DMS53 treated with DMSO at 0.1 percent for 48 hours (cell line): ENCODE data around the gene SMIM17.

ENCODE experiments used
- DNase-seq: peaks from one replicate; lab custom pipeline; 2025; ENCODE audit not compliant: unreplicated experiment; lab: John Stamatoyannopoulos, UW

Gene SMIM17

DNA sequence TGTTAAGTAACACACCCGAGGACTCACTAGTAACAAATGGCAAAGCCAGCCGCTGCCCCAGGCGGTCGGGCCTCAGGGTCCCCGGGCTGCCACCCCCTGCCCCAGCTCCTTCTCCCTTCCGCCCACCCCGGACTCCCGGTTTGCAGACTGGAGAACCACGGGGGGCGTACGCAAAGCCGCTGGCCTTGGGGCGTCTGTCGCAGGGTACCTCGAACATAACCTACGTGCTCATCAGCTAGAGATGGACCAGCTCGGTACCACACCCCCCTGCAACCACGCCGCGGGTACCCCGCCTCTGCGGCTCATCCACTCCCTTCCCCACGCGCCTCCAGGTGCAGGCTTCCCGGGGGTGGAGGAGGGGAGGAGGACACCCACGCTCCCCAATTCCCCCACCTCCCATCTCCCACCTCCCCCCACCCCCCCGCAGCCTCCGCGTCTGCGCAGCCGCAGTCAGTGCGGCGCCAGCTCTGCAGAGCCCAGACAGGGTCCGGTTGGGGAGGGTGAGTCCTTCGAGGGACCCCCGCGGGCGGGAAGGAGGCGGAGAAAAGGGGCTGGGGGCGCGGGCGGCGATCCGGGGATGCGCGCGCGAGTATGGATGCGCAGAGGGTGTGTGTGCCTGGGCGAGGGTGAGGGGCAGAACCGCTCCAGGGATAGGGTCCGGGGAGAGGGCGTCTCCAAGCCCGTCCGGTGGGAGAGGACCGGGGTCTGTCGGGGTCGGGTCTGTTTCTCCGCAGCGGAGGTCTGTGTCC lies at the start of gene SMIM17:
Gene SMIM17, plus strand, starts transcription at position 449 of the 749 bp plus-strand sequence. CDS start 2,509 bp downstream, outside the sequence.
- DNase-seq = no peak

DNA sequence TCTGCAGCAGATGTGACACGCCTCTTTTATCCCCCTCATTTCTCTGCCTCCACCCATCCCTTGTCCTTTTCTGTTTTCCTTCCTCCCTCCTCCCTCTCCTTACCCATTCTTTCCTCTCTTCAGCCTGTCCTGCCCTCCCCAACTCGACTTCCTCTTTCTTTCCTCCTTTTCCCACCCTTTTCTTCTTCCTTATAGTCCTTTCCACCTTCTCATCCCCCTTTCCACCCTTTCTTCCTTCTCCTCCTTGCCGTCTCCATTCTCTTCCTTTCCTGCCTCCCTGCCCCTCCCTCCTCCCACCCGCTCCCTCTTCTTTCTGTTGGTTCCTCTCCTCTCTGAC lies 48.5 kb upstream of the SMIM17 start:
- no peak for DNase-seq

DNA sequence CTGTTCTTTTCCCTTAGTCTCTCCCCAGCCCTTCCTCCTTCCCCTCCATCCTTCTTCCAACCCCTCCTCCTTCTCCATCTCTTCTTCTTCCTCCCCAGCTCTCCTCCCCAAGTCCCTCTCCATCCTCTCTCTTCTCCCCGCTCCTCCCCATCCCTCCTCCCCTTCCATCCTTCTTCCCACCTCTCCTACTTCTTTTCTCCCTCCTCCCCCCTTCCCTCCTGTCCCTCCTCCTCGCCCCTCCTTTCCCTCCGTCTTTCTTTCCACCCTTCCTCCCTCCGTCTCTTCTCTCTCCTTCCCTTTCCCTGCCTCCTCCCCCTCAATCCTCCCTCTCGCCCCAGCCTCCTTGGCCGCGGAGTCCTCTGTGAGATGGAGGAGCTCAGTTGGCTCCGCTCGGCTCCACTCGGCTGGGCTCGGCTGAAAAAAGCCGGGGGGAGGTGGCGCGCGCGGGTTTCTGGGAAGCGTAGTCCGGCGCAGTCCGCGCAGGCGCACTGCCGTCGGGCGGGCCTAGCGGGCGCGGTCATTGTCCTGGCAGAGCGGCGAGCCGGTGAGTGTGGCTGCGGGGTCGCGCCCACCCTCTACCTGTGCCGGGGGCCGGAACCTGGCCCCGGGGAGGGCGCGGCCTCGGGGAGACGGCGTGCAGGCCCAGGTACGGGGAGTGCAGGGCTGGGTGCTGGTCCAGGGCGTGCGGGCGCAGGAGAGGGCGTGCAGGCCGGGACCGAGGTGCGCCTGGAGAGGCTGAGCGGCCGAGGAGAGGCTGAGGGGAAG lies 48.0 kb upstream of the SMIM17 start, which contains the start of gene ZNF71:
Gene ZNF71, plus strand, starts transcription at position 520 of the 765 bp plus-strand sequence. CDS start 6,257 bp downstream, outside the sequence.
- peak; percentile 62 for DNase-seq

- DNase-seq = no peak
Observed at GRCh38 chr19:56595548-56595899, 47.4 kb upstream of the SMIM17 start.

- DNase-seq = no peak
Observed at GRCh38 chr19:56596676-56597075, 46.3 kb upstream of the SMIM17 start.

DNA sequence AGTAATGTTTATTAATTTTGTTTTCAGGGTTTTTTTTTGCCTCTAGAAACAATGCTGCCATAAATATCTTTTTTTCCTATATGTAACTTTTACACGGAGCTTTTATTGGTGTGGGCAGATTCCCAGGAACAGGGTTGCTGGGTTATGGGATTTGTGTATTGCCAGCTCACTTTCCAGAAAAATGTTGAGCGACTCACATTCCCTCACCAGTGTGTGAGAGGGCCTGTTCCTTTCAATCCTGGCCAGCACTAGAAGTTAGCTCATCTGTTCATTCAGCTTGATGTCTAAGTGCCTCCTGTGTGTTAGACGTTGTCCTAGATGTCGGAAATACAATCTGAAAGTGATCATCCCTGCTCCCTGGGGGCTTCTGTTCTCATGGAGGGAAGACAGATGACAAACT lies 45.3 kb upstream of the SMIM17 start:
- DNase-seq = no peak

GRCh38 chr19:56601375-56601774 lies 41.6 kb upstream of the SMIM17 start:
- DNase-seq = no peak

DNA sequence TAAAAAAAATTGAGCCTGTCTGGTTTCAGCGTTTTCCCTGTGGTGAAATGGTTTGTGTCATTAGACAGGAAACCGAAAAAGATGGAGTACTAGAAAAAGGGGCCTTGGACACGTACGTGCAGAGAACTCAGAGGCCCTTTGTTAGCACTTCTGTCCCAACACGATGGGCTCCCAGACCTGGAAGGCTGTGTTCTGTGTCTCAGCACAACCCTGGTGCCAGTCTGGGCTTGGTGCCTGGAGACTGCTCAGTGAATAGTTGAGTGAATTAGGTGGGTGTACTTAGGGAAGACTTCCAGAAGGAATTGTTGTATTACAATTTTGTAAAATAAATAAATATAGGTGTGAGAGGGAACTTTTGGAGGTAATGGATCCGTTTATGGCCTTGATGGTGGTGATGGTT lies 39.1 kb upstream of the SMIM17 start:
- no peak for DNase-seq

DNA sequence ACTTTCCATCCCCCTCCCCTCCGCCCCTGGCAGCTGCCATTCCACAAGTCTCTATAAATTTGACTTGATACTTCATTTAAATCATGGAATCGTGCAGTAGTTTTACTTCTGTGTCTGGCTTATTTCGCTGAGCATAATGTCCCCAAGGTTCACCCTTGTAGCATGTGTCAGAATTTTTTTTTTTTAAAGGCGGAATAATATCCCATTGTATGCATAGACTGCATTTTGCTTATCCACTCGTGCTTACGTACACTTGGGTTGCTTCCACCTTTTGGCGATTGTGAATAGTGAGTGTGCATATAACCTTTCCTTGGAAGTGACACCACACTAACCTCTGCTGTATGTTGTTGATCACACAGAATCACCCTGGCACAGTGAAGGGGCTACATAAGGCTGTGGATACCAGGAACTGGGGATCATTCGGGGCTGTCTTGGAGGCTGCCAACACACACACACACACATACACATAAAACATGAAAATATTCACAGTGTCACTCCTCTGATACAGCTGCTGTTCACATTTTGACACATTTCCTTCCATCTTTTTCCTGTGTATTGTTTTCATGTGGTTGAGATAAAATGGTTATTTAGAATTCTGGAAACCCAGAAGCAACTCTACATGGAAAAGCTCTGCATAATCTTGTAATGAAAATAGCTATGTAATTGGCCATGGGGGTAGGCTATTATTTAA lies 34.5 kb upstream of the SMIM17 start:
- no peak for DNase-seq

DNA sequence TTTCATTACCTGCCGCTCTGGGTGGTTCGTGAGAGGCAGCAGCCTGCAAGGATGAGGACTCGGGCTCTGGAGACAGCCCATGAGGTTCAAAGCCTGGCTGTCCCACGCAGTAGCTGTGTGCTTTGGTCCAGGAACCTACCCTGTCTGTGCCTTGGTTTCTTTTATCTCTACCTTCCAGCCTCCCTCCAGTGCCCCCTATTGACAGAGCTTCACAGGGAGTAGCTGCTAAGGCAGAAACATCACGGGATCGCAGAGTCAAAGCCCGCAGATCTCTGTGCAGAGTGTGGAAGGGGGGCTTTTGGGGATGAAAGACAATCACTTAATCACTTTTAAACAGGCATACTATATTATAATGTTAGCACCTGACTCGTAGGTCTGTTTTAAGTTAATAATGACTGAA lies 31.7 kb upstream of the SMIM17 start:
- no peak for DNase-seq

DNA sequence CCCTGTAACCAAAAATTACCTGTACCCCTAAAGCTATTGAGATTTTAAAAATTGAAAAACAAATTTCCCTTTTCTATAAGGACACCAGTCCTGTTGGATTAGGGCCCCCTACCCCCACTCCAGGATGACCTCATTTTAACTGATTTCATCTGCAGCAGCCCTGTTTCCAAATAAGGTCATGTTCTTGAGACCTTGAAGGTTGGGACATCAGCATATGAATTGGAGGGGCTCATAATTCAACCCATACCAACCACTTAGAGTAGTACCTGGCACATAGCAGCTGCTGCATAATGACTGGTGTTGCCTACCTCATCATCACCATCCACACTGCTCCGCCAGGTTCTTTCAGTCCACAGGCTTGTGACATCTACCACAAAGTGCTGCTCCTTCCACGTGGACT lies 30.2 kb upstream of the SMIM17 start:
- no peak for DNase-seq

DNA sequence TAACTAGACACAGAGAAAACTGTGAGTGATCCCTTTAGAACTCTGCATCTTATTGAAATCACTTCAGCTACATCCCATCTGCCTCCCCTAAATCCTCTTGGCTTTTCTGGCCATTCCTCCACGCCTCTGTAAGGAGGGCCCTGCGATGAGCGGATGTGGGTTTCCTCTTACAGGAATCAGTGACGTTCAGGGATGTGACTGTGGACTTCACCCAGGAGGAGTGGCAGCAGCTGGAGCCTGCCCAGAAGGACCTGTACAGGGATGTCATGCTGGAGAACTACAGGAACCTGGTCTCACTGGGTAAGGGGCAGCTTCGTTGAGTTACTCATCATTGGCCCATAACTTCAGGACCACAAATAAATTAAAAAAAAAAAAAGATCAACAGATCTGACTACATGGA lies 29.3 kb upstream of the SMIM17 start:
- no peak for DNase-seq

- DNase-seq = peak; percentile 23
Observed at GRCh38 chr19:56617531-56617930, 25.4 kb upstream of the SMIM17 start.

DNA sequence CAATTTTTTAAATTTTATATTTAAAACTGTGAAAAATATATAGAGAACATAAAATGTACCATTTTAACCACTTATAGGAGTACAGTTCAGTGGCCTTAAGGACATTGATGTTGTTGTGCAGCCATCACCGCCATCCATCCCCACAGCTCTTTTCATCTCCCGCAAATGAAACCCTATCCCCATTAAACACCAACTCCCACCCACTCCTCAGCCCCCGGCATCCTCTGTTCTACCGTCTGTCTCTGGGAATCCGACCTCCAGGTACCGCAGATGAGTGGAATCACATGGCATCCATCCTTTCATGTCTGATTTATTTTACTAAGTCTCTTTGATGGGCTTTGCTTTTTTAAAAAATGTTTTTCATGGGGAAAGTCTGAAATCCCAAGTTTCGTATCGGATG lies 23.8 kb upstream of the SMIM17 start:
- DNase-seq = no peak

GRCh38 chr19:56622374-56622773 lies 20.6 kb upstream of the SMIM17 start:
- no peak for DNase-seq

DNA sequence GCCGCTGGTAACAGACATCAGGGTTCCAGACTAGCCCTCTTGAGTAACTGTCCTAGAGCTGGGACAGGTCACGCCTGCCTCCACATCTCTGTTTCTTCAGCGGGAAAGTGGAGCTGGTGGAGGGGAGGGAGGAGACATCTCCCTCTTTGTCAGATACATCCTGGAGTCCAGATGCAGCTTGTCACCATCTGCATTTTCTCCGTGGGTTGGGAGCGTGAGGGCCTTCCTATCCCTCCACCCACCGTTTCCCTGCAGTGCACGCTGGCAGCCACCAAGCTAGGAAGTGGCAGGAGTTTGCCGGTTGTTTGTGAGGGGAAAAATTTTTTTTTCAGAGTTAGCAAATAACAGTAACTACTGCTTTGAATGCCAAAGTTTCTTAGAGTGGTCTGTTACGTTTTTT lies 20.0 kb upstream of the SMIM17 start:
- no peak for DNase-seq

GRCh38 chr19:56625708-56626107 lies 17.3 kb upstream of the SMIM17 start:
- DNase-seq = no peak

DNA sequence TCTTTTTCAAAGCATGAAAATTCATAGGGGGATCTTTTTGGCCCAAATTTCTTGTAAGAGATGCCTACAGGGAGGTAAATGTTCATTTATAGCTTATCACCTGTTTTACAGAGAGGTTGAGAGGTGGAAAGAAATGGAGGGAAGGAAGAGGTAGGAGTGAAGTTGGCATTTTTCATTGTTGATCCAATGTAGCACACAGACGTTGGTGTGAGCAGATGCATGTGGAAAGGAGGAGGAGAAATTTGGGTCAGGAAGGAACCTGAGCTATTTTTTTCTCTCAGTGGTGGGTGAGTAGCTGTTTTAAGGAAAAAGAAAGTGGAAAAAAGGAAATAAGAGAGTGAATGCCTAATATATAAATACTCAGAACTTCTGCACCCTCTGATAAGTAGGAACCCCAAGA lies 9.9 kb upstream of the SMIM17 start:
- DNase-seq = no peak

DNA sequence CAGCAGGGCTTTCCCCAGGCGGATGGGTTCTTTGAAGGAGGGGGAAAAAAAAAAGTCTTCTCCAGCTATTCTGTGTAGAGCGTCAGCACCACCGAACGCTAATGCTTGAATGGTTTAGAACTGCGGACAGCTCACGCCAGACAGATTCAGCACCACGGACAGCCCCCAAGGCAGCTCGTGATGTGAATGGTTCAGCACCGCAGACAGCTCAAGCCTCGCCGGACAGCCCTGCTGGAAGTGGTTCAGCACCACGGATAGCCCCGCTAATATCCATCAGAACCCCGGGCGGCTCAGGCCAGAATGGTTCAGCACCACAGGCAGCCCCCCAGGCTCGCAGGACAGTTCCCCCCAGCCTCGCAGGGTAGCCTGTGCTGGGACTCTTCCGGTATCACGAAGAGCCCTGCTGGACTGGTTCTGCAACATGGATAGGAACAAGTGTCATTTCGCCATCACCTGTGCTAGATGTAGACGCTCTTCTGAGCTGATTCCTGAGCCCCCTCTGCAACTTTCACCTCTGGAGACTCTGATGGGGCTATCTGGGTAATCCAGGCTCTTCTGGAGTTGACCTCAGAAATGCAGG lies 4.9 kb upstream of the SMIM17 start:
- peak; percentile 33 for DNase-seq

GRCh38 chr19:56639217-56639616 lies 3.7 kb upstream of the SMIM17 start:
- DNase-seq = no peak

DNA sequence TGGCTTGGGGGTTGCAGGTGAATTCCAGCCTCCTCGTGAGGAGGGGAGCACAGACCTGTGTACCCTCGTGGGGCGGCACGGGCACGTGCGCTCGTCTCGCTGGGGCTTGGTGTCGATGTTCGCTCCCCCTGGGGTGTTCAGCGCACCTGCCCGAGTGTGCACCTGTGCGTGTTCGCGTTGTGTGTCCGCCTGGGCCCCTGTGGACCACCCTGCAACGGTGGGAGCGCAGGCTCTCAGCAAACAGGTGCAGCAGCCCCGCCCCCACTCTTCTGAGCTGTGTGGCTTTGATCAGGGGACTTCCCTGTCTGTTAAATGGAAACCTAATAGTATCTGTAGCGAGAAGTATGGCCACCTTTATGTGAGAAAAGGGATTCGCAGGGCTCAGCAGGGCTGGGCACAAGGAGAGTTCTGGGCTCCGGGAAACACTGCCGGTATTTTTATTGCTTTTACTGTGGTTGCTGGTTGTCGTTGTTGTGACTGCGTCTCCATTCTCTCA lies 549 bp downstream of the SMIM17 start:
- DNase-seq = no peak
